CD4-positive, alpha-beta T cell treated with Interleukin-10 for 1 hour (primary cell): ENCODE data around the gene DACT1.

Experiments
- DNase-seq: peaks from one replicate; pipeline ENCODE4 v3.0.0-alpha.2; 2020

DACT1 gene

GRCh38 chr14:58669556-58670200 is 31.9 kb downstream of the DACT1 start:
- no peak for DNase-seq

GRCh38 chr14:58671024-58671423 is 33.3 kb downstream of the DACT1 start:
- no peak for DNase-seq

GRCh38 chr14:58671436-58671835 is 33.7 kb downstream of the DACT1 start:
- no peak for DNase-seq

- DNase-seq, result no peak
Measured at GRCh38 chr14:58673722-58674121, 36.0 kb downstream of the DACT1 start.

- DNase-seq, result no peak
Measured at GRCh38 chr14:58677001-58677400, 39.2 kb downstream of the DACT1 start.

- no peak for DNase-seq
Measured at GRCh38 chr14:58677517-58677916, 39.8 kb downstream of the DACT1 start.

GRCh38 chr14:58677996-58678395 is 40.2 kb downstream of the DACT1 start:
- no peak for DNase-seq

- no peak for DNase-seq
Measured at GRCh38 chr14:58680698-58681097, 42.9 kb downstream of the DACT1 start.

- no peak for DNase-seq
Measured at GRCh38 chr14:58687232-58687795, 49.6 kb downstream of the DACT1 start.

- no peak for DNase-seq
Measured at GRCh38 chr14:58690801-58691516, 53.2 kb downstream of the DACT1 start.

- DNase-seq, result no peak
Measured at GRCh38 chr14:58693048-58693447, 55.3 kb downstream of the DACT1 start.

- no peak for DNase-seq
Measured at GRCh38 chr14:58695514-58695913, 57.8 kb downstream of the DACT1 start.

- no peak for DNase-seq
Measured at GRCh38 chr14:58697266-58697929, 59.6 kb downstream of the DACT1 start.
